ENCODE results near the gene PDPN.

DNA sequence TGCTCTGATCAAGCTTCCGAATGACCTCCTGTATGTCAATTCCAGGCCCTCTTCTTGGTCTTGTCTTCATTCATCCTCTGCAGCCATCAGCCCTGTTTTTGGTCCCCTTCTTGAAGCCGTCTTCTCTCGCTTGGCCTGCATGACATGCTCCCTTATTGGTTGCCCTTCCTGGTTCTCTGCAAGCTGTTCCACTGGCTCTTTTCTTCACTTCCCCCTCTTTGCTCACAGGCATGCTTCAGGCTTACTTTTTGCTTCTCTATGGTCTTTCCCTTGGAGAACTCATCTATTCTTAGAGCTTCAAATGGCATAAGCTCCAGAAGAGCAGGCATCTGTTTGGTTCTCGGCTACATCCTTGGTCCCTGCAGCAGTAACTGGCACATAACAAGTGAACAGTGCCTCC is 38.8 kb downstream of the PDPN start:
- TF ChIP-seq CTCF (IDR thresholded peaks at IDR 0.05) (no peak), POLR2A (IDR thresholded peaks at IDR 0.05) (no peak), POLR2AphosphoS5 (IDR thresholded peaks at IDR 0.05) (no peak)

Measured in breast epithelium (tissue), 3 donors.